ENCODE measurements around the gene NUDT22.

DNA sequence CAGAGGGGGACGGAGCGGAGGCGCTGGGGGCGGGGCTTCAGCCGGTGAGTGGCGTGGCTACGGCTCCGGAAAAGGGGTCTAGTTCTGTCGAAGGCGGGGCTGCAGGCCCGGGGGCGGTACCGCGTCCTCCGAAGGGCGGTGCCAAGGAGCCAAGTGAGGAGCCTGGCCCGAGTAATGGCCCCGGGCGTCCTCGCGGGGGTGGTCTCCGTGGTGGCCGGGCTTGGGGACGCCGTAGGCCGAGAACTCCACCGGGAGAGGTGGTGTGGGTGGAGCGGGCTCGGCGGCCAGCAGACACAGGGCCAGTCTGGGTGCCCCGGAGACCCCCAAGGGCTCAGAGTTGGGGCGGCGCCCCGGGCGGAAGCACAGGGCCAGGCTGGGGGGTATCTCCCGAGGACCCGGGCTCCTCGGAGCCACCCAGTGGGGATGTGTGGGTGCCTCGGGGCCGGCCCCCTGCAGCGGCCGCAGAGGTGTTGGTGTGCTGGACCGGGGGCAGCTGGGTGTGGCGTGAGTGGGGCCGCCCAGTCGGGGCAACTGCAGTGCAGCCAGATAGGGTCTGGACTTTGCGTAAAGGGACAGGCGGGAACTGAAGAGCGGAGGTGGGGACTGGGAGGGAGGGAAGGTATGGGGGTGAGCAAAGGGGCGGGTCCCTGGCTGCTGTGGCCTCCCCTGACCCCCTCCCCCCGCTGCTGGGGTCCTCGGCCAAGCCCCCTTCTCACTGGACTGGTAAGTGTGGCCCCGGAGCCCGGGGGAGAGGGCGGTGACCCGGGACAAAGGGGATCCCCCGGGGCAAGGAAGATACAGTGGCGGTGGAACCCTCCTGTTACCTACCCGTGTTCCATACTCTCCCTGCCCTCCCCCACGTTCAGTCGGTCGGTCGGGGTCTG, 15.7 kb downstream of the NUDT22 start:
- TF ChIP-seq POLR2A (IDR thresholded peaks at IDR 0.05; ENCODE audit: low read depth, low read length) (0 out of 2 replicates have a peak, but pooled peaks have one; percentile 2), CTCF (conservative IDR thresholded peaks at IDR 0.05; ENCODE audit: low read depth, low read length) (no peak), MXI1 (IDR thresholded peaks at IDR 0.05; ENCODE audit: borderline replicate concordance, low read depth, low read length) (no peak), RCOR1 (IDR thresholded peaks at IDR 0.05; ENCODE audit: insufficient replicate concordance, low read length) (no peak), RAD21 (IDR thresholded peaks at IDR 0.05; ENCODE audit: low read length) (no peak), RFX5 (IDR thresholded peaks at IDR 0.05; ENCODE audit: low read depth, low read length) (no peak), ELK1 (IDR thresholded peaks at IDR 0.05; ENCODE audit: borderline replicate concordance, low read depth, low read length) (no peak), MAZ (IDR thresholded peaks at IDR 0.05; ENCODE audit: borderline replicate concordance, low read depth, low read length) (no peak)

Measured in IMR-90 (cell line).